Lung microvascular endothelial cell (primary cell): ENCODE data around the gene IL1RAP. TPM values are rescaled to one million over a fixed set of nuclear protein-coding genes. Genes with fewer than 3 reads are reported as not detected.
"Not testable (repeated sequence)": the region's sequence is repeated elsewhere in the genome, so short reads cannot be mapped to it uniquely, and the experiment has no call there.

ENCODE experiments used
- DNase-seq, 2 donors: peaks; one replicate each; pipeline versions ENCODE4 v3.0.0 to v3.0.0-alpha.2; 2010; ENCODE audit warnings: low read depth in 2 of 2
- total RNA-seq: library from RNA; depleted of rRNA; stranded (reverse); fragments of >200 nt; gene quantifications from 2 replicates; pipeline ENCODE4 v1.2.1, GENCODE V29; 2014

IL1RAP gene
- total RNA-seq, 1 donor from 2014 or later: 1.8 TPM

- DNase-seq: no peak
Observed at GRCh38 chr3:190645932-190646460, 132.1 kb downstream of the IL1RAP start.

GRCh38 chr3:190646996-190647395 lies 133.1 kb downstream of the IL1RAP start:
- DNase-seq: no peak

- DNase-seq: no peak
Observed at GRCh38 chr3:190655933-190656332, 142.0 kb downstream of the IL1RAP start.

GRCh38 chr3:190658106-190658505 lies 144.2 kb downstream of the IL1RAP start:
- no peak for DNase-seq

- no peak for DNase-seq
Observed at GRCh38 chr3:190666821-190667220, 152.9 kb downstream of the IL1RAP start.

- DNase-seq: no peak
Observed at GRCh38 chr3:190671658-190672057, 157.8 kb downstream of the IL1RAP start.

- DNase-seq: peak; percentile 1 to 3
Observed at GRCh38 chr3:190673148-190673547, 159.3 kb downstream of the IL1RAP start.

- no peak for DNase-seq
Observed at GRCh38 chr3:190676481-190676880, 162.6 kb downstream of the IL1RAP start.

- no peak for DNase-seq
Observed at GRCh38 chr3:190677001-190677400, 163.1 kb downstream of the IL1RAP start.

GRCh38 chr3:190677868-190678267 lies 164.0 kb downstream of the IL1RAP start:
- not testable (repeated sequence) for DNase-seq

GRCh38 chr3:190680691-190681090 lies 166.8 kb downstream of the IL1RAP start:
- no peak for DNase-seq

GRCh38 chr3:190684776-190685175 lies 170.9 kb downstream of the IL1RAP start:
- DNase-seq: no peak

- DNase-seq: no peak
Observed at GRCh38 chr3:190686011-190686410, 172.1 kb downstream of the IL1RAP start.

GRCh38 chr3:190690246-190690645 lies 176.4 kb downstream of the IL1RAP start:
- DNase-seq: no peak

GRCh38 chr3:190692256-190692655 lies 178.4 kb downstream of the IL1RAP start:
- no peak for DNase-seq

- no peak for DNase-seq
Observed at GRCh38 chr3:190694335-190695001, 180.6 kb downstream of the IL1RAP start.

- DNase-seq: no peak
Observed at GRCh38 chr3:190695225-190695624, 181.3 kb downstream of the IL1RAP start.

GRCh38 chr3:190695994-190696393 lies 182.1 kb downstream of the IL1RAP start:
- DNase-seq: no peak

GRCh38 chr3:190696777-190697501 lies 183.1 kb downstream of the IL1RAP start:
- DNase-seq: peak; percentile 45 to 56

- no peak for DNase-seq
Observed at GRCh38 chr3:190697502-190697830, 183.6 kb downstream of the IL1RAP start.

GRCh38 chr3:190697901-190698300 lies 184.0 kb downstream of the IL1RAP start:
- DNase-seq: peak in 1 of 2 donors; percentile 11

GRCh38 chr3:190699776-190700175 lies 185.9 kb downstream of the IL1RAP start:
- DNase-seq: no peak

GRCh38 chr3:190701096-190701532 lies 187.2 kb downstream of the IL1RAP start:
- peak; percentile 46 to 48 for DNase-seq
